Activated CD4-positive, CD25-positive, alpha-beta regulatory T cell treated with anti-CD3 and anti-CD28 coated beads, Interleukin-2, amount 50 U/mL, for 16 hours (primary cell): ENCODE results near the gene EID2.
A peak's percentile ranks its signal among the peaks of the same experiment; 100 is the strongest.

ENCODE experiments used
- DNase-seq: peaks from one replicate; pipeline ENCODE4 v3.0.0-alpha.2; 2020; ENCODE audit warnings: low read depth, low spot score

The EID2 gene

GRCh38 chr19:39539518-39540332 lies at the start of gene EID2:
TSS of gene EID2 (minus strand) at chr19:39540161. CDS start at chr19:39540079, 82 bp downstream.
- peak; percentile 83 for DNase-seq

GRCh38 chr19:39588066-39588465 lies 48.1 kb upstream of the EID2 start:
- no peak for DNase-seq

GRCh38 chr19:39587496-39587895 lies 47.5 kb upstream of the EID2 start:
- no peak for DNase-seq

- no peak for DNase-seq
Observed at GRCh38 chr19:39582891-39583625, 43.1 kb upstream of the EID2 start.

GRCh38 chr19:39582442-39582841 lies 42.5 kb upstream of the EID2 start:
- DNase-seq = no peak

GRCh38 chr19:39568604-39569003 lies 28.6 kb upstream of the EID2 start:
- DNase-seq = no peak

GRCh38 chr19:39566064-39566463 lies 26.1 kb upstream of the EID2 start:
- DNase-seq = no peak

- no peak for DNase-seq
Observed at GRCh38 chr19:39563408-39563807, 23.4 kb upstream of the EID2 start.

GRCh38 chr19:39558624-39559117 lies 18.7 kb upstream of the EID2 start:
- no peak for DNase-seq

- DNase-seq = no peak
Observed at GRCh38 chr19:39557811-39558623, 18.1 kb upstream of the EID2 start.

- no peak for DNase-seq
Observed at GRCh38 chr19:39555883-39556282, 15.9 kb upstream of the EID2 start.

GRCh38 chr19:39554701-39555311 lies 14.8 kb upstream of the EID2 start:
- DNase-seq = no peak

- no peak for DNase-seq
Observed at GRCh38 chr19:39553082-39553652, 13.2 kb upstream of the EID2 start.

GRCh38 chr19:39550197-39550596 lies 10.2 kb upstream of the EID2 start:
- no peak for DNase-seq

- no peak for DNase-seq
Observed at GRCh38 chr19:39546599-39546998, 6.6 kb upstream of the EID2 start.

GRCh38 chr19:39544911-39545310 lies 5.0 kb upstream of the EID2 start:
- no peak for DNase-seq

GRCh38 chr19:39544226-39544903 lies 4.4 kb upstream of the EID2 start:
- no peak for DNase-seq

- no peak for DNase-seq
Observed at GRCh38 chr19:39543477-39543857, 3.5 kb upstream of the EID2 start.

GRCh38 chr19:39542206-39542605 lies 2.2 kb upstream of the EID2 start:
- DNase-seq = no peak

GRCh38 chr19:39540333-39540673 lies 342 bp upstream of the EID2 start:
- DNase-seq = no peak

GRCh38 chr19:39539165-39539517 lies 820 bp downstream of the EID2 start:
- DNase-seq = no peak
